Amniotic epithelial cell (primary cell): Measurements from ENCODE around the gene PELI2.

Experiments used
- DNase-seq: peaks from one replicate; pipeline ENCODE4 v3.0.0-alpha.2; 2010; ENCODE audit warnings: low read depth

PELI2 gene, protein sequence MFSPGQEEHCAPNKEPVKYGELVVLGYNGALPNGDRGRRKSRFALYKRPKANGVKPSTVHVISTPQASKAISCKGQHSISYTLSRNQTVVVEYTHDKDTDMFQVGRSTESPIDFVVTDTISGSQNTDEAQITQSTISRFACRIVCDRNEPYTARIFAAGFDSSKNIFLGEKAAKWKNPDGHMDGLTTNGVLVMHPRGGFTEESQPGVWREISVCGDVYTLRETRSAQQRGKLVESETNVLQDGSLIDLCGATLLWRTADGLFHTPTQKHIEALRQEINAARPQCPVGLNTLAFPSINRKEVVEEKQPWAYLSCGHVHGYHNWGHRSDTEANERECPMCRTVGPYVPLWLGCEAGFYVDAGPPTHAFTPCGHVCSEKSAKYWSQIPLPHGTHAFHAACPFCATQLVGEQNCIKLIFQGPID

DNA sequence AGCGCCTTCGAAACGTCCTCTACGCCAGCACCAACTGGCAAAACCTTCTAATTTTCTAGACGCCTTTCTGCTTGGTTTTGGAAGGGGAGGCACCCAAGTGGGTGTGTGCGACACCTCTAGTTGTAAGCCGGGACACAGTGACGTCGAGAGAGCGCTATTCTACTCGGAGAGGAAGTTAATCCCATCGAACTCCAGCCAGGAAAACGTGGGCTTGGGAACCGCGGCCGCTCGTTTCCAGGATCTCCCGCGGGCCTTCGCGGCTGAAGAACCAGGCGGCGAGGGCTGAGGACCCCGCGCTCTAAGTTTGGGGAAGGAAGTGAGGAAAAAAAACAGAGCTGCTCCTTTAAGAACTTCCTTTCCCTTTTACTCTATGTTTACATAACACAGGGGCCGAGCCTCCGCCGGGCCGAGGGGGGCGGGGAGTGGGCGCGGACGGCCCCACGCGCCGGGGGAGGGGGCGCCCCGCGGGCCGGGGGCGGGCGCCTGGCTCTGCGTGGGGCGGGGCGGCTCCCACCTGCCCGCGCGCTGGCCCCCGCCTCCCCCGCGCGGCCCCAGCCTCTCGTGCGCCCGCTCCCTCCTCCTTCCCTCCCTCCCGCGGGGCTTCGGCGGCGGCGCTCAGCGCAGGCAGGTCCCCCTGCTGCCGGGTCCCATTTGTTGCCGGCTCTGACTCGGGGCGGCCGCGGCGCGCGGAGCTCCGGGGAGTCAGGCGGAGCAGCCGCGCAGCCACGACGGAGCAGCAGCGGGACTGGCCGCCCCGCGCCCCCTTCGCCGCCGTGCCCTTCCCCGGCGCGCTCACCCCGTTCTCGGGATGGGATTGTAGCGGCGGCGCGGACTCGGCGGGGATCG, at the start of gene PELI2:
TSS of gene PELI2 (plus strand) at position 647 of the 846 bp plus-strand sequence. CDS start 250 bp downstream, outside the sequence.
- peak; percentile 53 for DNase-seq

DNA sequence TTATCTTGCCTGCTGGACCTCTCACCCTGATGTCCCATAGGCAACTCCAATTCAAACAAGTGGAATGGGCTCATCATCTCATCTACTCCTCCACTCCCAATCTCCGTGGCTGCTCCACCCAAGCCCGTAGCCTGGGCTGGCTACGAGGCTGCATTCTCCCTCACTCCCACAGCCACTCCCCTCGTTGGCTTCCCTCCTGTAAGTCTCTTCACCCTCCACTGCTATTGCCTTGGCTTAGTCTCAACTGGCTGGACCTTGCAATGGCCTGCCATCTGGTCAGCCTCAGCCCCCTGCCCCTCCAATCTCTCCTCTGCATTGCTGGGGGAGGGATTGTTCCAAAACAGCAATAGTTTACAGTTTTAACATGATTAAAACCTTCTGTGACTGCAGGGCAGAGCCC, 44.4 kb upstream of the PELI2 start:
- no peak for DNase-seq

DNA sequence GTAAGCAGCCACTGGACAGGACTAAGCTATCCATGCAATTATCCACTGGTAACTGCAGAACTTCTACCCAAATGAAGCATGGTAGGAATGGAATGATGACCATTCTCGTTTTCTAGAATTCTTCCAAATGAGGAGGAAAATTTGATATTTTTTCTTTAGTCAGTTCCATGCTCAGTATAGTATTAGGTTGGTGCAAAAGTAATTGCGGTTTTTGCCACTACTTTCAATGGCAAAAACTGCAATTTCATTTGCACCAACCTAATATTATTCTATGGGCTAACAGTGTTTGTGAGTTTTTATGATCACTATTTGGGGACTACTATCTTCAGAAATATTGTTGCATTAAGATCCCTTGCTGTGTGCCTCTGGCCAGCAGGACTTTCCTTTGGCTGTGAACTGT, 42.9 kb upstream of the PELI2 start:
- DNase-seq, result no peak

DNA sequence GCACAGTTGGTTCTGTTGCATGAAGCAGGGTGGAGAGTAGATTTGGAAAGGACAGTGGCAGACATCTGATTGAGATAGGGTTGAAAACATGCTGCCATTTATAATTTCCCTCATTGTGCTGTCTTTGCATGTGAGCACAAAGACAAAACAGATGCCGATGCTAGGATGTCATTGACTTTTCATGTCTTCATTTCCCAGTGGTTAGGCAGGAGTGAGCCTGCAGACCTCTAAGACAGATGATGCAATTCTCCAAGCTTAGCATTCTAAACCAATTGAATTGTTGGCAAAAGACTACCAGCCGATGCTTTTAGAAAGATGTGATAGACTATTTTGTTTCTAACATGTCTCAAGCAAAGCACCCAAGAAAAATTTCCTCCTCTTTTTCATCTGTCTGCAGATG, 37.1 kb upstream of the PELI2 start:
- no peak for DNase-seq

DNA sequence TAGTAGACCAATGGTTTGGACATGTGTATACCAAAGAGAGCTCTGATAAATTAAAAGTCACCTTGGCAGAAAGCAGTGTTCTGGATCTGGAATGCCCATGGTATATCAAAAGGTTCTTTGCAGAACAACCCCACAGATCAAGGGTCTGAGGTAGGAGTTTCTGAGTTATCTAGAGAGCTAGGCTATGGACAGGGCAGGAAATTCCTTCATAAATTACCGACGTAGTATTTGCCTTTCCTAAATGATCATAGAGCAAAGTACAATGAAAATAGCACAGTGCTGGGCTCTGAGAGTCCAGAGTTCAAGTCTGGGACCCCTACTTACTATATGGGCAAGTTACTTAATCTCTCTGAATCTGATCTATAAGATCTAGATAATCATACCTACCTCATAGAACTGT, 35.3 kb upstream of the PELI2 start:
- DNase-seq, result no peak

DNA sequence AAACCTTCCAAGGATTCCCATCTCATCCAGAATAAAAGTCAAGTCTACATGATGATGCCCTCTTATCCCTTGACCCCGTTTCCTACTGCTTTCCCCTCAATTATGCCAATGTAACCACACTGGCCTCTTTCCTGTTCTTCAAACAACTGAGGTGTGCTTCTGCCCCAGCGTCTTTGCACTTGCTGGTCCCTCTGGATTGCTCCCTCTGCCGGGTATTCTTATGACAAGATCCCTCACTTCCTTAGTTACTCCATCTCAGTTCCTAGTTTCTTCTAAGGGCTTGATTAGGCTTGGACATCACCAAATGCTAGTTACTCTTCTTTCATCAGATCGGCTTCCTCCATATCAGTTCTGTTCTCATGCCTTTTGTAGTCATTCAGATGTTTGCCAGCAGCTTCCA, 32.7 kb upstream of the PELI2 start:
- DNase-seq, result no peak

DNA sequence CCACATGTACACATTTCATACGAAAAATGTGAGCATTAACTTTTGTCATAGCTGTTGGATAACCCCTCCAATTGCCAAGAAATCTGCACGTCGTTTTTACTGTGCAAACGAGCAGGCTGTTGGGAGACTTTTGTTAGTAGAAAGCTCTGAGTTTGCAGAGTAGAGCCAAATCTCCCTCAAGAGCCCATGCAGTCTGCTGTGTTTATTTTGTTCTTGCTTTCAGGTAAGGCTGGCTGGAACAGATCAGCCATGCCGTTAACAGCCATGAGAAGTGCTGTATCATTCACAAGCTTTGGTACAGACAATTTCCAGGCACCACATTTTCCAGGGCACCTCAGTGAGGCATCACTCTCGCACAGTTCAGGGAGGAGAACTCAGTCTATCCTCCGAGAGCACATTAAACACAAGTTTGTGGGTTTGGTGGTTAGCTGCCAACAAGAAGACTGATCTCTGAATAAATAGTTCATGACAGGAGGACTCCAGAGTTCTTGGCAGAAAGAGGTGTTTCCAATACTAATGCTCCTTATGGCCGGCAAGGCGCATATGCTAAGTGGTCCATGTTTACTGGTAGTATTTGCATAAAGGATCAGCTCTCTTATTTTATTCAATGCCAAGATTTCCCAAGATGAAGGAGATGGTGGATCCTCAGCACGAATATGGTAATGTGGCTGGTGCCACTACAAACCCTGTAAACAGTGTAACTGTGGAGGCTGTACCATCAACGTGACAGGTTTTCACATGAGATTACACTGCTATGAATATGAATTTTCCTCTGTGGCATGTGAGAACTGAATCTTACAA, 30.3 kb upstream of the PELI2 start:
- DNase-seq, result peak; percentile 29

DNA sequence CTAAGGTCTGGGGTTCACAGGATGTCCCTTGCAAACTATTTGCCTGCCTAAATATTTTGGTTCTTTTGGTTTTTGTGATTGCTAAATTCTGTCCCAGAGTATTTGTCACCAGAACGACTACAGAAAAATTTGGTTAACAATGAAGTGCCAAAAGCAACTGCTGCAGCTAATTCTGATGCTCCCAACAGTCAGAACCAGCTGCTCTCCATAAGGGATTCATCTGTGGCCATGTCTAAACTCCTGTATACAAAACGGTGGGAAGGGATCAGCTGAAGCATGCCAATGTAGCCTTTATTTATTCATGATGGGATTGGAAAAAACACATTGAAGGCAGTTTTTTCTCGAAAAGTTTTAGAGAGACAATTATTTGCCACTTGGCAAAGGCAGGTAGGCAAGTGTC, 29.3 kb upstream of the PELI2 start:
- DNase-seq, result no peak

DNA sequence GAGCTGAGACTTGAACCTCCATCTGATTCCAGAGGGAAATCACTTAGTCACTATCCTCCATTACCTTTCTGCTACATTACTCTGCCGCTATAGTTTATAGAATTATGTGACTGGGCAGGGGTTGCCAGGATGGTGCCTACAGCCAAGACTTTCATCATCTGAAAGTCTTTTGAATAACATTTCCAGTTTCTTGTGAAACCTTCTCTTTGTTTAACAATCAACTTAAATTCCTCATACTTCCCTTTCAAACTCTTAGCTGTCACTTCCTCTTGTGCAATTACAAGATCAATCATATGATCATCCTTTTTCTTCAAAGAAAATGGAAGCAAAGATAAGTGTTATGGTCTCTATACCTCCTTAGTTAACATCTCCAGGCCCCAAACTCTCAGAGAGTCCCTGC, 25.4 kb upstream of the PELI2 start:
- no peak for DNase-seq

DNA sequence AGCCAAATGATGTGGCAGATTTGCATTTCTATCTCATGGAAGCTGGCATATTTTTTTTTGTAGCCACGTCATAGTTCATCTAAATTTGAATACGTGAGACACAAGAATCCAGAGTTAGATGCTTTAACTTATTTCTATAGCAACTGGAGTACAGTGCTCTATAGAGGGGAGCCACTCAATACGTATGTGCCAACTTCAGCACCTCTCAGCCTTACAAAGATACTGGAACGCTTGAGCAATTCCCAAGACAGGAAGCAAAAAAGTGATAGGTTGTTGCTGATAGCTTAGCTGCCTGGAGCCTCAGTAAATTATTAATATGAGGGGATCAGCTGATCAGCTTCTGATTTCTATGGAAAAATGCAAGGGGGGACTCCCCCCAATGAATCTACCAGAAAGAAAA, 24.1 kb upstream of the PELI2 start:
- no peak for DNase-seq

DNA sequence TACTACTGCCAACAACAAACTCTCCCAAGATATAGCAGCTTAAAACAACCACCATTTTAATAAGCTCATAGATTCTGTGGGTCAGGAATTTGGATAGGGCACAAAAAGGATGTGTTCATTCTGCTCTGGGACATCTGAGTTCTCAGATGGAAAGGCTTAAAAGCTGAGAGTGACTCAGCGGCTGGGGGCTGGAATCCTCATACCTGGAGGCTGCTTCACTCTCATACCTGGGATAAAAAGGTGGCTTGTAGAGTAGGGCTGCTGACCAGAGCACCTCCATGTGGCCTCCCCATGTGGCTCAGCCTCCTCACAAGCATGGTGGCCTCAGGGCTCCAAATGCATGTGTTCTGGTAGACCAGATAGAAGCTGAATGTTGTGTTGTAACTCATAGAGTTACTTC, 20.2 kb upstream of the PELI2 start:
- no peak for DNase-seq

DNA sequence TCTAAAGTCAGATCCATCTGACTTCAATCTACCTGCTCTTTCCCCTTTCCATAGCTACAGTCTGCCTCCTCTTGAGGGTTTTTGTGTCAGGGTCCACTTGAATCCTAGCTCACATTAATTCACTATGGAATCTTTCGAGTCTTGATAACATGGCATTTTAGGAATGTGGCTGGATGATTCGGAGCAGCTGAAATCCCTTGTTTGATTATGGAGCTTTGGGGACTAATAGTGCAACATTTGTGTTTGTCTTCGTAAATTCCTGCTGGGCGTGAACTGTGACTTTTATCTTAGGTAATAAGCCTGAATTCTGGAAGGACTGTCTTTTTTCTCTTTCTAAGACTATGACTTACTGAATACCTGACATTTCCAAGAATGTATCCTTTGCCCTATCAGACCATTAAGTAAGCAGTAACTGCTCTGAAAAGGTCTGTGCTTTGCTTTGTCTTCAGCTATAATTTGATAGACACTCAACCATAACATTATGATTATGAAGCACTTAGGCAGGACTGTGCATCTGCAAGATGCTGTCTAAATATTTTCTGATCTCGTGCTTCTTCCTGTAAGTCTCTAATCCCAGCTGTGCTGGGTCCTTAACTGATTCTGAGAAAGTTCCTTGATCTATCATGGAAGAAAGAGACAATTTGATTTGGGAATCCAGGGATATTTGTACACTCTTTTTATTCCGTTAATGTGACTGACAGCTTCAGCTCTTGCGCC, 19.0 kb upstream of the PELI2 start:
- no peak for DNase-seq

DNA sequence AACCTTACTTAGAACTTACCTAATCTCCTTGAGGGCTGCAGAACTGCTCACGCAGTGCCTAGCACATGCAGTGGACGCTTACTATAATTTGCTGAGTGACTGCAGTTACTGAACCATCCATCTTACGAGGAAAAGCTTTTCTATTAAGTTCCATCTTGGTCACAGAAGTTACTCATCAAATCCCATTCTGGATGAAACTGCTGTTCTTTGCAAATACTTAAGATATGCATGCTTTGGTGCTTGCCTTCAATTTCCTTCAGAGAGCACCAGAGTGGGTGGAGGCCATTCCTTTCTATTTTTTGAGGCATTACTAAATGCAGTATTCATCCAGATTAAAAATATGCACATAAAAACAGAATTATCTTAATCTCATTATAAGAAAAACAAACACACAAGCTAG, 17.7 kb upstream of the PELI2 start:
- no peak for DNase-seq

DNA sequence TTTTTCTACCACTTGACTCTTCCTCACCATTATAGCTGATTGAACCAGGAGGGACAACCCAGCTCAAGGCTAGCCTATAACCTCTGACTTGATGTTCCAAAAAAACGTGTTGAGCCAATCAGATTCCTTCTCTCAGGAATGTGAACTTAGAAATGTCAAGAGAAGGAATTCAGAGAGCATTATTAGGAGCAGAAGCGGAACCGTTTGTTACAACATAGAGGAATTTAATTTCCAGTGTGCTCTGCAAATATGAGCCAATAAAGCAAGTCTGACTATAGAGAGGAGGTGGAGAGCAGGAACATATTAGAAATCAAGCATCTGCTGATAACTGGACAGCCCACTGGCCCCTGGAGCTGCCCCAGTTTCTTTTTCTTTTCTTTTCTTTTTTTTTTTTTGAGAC, 15.3 kb upstream of the PELI2 start:
- DNase-seq, result no peak

DNA sequence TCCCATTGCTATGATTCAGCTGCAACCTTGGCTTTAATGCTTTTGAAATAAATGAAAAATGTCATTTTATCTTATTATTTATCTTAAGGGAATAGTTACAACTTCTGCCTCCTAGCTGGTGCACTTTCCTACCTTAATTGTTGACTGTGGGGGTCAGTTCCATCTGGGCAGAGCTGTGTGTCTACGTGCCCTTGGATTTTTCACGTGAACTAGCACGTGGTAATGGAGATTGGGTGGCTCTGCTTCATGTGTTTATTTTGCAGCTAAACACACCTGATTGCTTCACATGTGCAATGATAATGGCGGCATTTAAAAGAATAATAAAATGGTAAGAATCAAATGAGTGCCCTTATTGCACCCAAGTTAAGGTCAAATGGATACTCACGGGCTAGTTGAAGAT, 10.6 kb upstream of the PELI2 start:
- DNase-seq, result no peak

DNA sequence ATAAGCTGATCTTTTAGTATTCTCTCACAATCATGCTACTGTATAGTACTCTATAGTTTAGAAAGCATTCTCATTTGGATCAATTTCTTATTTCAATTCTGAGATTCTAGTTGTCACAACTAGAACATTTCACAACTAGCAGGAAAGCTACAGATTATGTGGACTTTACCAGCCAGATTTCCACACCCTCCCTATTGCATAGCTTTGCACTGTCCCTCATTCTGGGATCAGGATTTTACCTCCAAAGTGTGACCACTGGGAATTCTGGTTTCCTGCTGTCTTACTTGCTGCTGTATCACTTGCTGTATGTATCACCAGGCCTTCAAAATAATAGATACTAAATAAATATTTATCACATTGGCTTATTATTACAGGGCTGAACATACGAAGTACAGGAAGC, 10.2 kb upstream of the PELI2 start:
- no peak for DNase-seq

DNA sequence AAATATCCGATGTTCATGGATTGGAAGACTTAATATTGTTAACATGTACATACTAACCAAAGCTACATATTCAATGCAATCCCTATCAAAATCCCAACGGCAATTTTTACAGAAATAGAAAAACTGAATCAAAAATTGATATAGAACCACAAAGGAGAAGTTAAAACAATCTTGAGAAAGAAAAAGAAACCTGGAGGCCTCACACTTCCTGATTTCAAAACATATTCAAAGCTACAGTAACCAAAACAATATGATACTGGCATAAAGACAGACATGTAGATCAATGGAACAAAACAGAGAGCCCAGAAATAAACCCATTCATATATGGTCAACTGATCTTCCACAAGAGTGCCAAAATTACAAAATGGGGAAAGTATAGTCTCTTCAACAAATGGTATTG, 5.4 kb upstream of the PELI2 start:
- DNase-seq, result no peak

DNA sequence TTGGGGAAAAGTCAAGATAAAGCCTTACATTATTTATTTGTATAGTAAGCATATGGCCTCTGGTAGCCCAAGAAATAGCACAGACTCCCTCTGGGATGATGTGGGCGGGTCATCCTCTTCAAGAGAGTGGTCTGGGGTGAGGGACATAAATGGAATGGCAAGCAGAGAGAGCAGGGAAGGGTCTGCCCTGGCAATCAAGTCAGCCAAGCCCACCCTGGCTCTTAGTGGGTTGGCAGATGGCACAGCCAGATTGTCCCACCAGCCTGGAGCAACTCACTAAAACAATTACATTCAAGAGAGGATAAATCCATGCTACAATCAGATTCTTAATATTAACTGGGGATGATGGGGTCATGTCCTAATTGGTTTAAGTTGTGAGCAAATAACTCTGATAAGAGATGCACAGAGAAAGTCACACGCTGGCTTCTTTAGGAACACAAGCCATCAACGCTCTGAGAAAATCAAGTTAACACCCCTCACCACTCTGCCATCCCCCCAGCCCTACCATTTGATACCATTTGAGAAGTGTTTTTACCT, 2.8 kb upstream of the PELI2 start:
- DNase-seq, result no peak

DNA sequence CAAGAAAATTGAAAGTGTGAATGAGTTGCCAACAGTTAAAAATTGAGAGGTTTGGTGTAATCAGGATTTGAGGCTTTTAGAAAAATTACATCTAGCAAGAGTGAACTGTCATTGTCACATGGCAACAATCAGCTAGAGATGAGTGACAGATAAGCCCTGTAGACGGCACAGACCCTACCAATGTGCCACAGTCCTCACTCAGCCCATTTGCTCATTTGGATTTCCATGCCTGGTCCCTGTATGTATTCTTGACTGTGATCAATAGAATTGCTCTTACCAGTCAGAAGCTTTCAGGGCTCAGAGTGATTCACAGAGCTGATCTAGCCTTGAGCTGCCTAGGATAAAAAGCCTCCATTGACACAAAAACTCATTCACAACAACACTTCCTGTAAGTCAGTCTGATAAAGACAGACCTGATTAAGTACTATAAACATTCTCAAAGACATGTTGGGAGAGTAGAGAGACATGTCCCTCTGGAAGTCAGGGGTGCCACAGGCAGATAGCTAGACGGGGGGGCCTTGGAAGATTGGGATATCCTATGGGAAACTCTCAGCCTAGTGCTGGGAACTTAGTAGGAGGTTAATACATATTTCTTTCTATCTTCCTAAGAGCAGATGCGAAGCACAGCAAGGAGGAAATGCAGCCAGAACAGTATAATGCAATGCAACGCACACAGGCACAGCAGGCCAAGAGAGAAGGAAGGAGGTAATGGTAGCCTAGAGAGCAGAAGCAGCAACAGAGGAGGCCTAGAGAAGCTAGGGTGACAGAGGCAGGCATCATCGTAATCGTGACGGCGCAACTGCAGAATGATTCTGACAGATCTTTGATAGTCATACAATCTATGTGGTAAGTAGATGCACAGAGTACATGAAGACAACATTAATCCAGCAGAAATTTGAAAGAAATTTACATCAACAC, 2.0 kb upstream of the PELI2 start:
- DNase-seq, result no peak

DNA sequence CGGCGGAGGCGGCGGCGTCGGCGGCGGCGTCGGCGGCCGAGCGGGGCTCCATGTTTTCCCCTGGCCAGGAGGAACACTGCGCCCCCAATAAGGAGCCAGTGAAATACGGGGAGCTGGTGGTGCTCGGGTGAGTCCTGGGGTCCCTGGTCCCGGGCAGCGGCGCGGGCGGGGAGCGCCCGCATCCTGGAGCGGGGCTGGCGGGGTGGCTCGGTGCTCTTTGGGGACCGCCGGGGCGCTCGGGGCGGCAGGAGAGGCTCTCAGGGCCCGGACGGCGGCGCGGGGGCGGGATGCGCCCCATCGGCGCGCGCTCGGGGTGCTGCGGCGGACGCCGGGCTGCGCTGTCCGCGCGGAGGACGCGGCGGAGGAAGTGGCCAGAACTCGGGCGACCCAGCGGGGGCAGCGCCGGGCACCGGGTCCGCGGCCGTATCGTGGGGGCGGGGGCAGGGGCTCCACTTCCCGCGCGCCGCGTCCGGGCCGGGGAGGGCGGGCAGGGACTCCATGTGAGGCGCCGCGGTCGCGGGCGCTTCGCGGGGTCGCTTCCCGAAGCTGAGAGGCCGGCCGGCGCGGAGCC, 485 bp downstream of the PELI2 start:
- DNase-seq, result no peak
